Measurements from ENCODE around the gene TEX28. TPM values are rescaled to one million over a fixed set of nuclear protein-coding genes. Genes with fewer than 3 reads are reported as not detected.

The TEX28 gene
- total RNA-seq, 4 donors from 2014 or later: not detected

DNA sequence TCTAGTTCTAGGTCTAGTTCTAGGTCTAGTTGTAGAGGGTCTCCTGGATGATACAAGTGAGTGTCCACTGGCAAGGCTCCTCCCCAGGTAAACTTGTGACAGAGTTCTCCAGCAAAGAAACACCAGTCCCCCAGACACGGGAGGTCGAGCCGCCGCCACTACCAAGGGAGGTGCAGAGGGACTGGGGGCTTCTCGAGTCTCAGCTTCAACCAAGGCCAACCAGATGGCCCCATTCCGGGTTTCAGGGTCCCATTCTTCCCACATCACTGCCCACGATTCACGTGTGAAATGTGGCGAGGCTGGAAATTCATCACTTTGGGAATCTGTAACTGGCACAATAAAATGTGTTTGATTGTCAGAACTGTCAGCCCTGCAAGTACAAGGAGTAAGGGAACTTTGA is 38.2 kb upstream of the TEX28 start:
- no peaks in the 10 kb centered on the region for H3K27me3 ChIP-seq
- intact Hi-C loops (cut with DNase I; ENCODE audit: low total_unique reads): no loop called here
- H3K9me3 ChIP-seq: no peaks in the 10 kb centered on the region
- no peak for DNase-seq
- H3K4me3 ChIP-seq: no peak overlapping the region
- no peaks in the 10 kb centered on the region for H3K36me3 ChIP-seq
- no peak for TF ChIP-seq POLR2A (IDR thresholded peaks at IDR 0.05)
- TF ChIP-seq, protein P1, sequence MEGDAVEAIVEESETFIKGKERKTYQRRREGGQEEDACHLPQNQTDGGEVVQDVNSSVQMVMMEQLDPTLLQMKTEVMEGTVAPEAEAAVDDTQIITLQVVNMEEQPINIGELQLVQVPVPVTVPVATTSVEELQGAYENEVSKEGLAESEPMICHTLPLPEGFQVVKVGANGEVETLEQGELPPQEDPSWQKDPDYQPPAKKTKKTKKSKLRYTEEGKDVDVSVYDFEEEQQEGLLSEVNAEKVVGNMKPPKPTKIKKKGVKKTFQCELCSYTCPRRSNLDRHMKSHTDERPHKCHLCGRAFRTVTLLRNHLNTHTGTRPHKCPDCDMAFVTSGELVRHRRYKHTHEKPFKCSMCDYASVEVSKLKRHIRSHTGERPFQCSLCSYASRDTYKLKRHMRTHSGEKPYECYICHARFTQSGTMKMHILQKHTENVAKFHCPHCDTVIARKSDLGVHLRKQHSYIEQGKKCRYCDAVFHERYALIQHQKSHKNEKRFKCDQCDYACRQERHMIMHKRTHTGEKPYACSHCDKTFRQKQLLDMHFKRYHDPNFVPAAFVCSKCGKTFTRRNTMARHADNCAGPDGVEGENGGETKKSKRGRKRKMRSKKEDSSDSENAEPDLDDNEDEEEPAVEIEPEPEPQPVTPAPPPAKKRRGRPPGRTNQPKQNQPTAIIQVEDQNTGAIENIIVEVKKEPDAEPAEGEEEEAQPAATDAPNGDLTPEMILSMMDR (IDR thresholded peaks at IDR 0.05): no peak
- H3K4me1 ChIP-seq: no peaks in the 10 kb centered on the region
- no peak overlapping the region for H3K27ac ChIP-seq

DNA sequence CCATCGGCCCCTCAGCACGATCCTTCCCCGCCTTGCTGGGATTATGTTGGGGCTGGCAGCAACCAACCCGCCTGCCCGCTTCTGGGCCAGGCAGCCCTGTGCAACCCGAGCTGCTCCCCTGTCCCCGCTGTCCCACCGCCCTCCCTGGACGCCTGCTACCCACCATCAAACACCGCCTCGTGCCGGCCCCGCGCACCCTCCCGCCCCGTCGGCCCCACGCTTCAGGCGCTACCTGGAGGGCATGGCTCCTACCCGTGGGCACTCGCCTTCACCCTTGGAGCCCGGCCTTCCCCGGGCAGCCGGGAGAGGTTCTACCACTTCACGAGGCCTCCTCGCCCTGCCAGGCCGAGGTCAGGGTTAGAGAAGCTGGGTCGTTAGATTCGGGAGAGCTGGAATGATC is 37.6 kb upstream of the TEX28 start:
- H3K27ac ChIP-seq: no peak overlapping the region
- no peak for DNase-seq
- TF ChIP-seq POLR2A (IDR thresholded peaks at IDR 0.05): no peak
- TF ChIP-seq, protein P1 (IDR thresholded peaks at IDR 0.05): no peak
- H3K4me3 ChIP-seq: no peak overlapping the region
- intact Hi-C loops (cut with DNase I; ENCODE audit: low total_unique reads): no loop called here
- no peaks in the 10 kb centered on the region for H3K27me3 ChIP-seq
- no peaks in the 10 kb centered on the region for H3K36me3 ChIP-seq
- no peaks in the 10 kb centered on the region for H3K4me1 ChIP-seq
- H3K9me3 ChIP-seq: no peaks in the 10 kb centered on the region

DNA sequence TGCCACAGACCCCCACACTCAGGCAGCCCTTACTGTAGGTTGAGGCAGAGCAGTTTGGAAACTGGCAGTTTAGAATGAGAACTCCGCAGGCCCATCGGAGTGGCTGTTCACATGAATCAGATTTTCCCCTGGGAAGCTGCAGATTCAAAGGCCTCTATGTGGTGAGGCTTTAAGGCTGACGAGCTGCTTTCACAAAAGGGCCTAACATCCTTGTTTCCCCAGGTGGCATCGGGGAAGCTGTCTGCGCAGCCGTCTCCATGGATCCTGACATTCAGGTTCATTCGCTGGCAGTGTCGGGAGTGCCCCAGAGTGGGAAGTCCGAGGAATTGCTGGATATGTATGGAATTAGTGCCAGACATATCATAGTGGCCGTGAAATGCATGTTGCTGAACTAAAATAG is 34.4 kb upstream of the TEX28 start:
- H3K4me3 ChIP-seq: no peak overlapping the region
- no peak overlapping the region for H3K27ac ChIP-seq
- H3K27me3 ChIP-seq: no peaks in the 10 kb centered on the region
- no peaks in the 10 kb centered on the region for H3K36me3 ChIP-seq
- no peak for TF ChIP-seq POLR2A (IDR thresholded peaks at IDR 0.05)
- TF ChIP-seq, protein P1 (IDR thresholded peaks at IDR 0.05): no peak
- no peaks in the 10 kb centered on the region for H3K4me1 ChIP-seq
- intact Hi-C loops (cut with DNase I; ENCODE audit: low total_unique reads): no loop called here
- no peak for DNase-seq
- H3K9me3 ChIP-seq: no peaks in the 10 kb centered on the region

DNA sequence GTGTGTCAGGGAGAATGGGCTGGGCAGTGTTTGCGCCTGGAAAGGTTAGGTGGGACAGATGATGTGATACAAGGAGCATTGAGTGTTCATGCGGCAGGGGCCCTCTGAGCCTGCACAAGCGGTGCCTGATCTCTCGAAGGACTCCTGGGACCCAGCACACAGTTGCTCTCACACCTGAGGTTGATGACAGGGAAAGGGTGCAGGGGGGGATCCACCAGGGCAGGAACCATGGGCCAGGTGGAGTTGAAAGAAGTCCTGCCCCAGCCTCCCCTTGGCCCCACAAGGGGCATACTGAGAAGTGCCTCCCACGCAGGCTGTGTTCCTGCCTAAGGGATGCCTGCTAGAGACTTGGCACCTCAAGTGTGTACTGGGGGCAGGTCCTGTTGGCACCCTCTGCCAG is 33.7 kb upstream of the TEX28 start:
- intact Hi-C loops (cut with DNase I; ENCODE audit: low total_unique reads): no loop called here
- no peak for TF ChIP-seq POLR2A (IDR thresholded peaks at IDR 0.05)
- TF ChIP-seq, protein P1 (IDR thresholded peaks at IDR 0.05): no peak
- H3K4me1 ChIP-seq: no peaks in the 10 kb centered on the region

DNA sequence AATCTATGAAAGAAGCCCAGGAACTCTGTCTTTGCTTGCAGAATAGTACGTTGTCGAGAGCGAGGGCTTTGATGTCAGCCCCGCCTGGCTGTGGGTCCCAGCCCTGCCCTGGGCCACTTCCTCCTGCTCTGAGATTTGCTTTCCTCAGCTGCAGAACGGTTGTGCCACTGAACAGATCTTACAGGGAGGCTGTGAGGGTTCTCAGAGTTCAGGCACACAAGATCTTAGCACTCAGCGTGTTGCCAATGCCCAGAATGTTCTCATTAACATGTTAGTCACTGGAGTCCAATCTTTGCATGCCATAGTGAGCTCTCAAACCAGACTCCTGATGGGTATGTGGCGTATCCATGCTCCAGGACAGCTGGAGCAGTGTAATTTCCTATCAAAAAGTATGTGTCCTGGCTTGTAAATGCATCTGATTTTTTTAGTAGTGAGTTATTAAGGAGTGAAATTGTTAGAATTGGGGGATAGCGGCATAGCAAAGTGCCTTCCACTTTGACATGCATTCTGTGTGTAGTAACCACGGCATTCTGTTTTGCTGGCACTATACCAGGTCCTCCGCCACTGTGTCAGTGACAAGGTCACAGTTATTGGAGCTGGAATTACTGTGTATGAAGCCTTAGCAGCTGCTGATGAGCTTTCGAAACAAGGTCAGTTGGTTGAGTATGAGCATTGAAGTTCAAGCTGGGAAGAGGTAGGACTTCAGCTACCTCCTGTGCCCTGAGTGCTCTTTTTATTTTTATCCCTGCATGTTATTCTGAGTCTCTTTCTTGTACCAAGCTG is 32.3 kb upstream of the TEX28 start:
- TF ChIP-seq POLR2A (IDR thresholded peaks at IDR 0.05): no peak
- TF ChIP-seq, protein P1 (IDR thresholded peaks at IDR 0.05): no peak

More for the DNA sequence above, 33.7 kb upstream of the TEX28 start:
- Histone ChIP-seq H3K36me3 (no peaks in the 10 kb centered on the region), H3K9me3 (no peaks in the 10 kb centered on the region), H3K4me3 (no peak overlapping the region), H3K27ac (no peak overlapping the region), H3K27me3 (no peaks in the 10 kb centered on the region)
- DNase-seq: no peak

More for the DNA sequence above, 32.3 kb upstream of the TEX28 start:
- no peak overlapping the region for H3K4me3 ChIP-seq
- no peaks in the 10 kb centered on the region for H3K9me3 ChIP-seq
- intact Hi-C loops (cut with DNase I; ENCODE audit: low total_unique reads): no loop called here
- no peaks in the 10 kb centered on the region for H3K36me3 ChIP-seq
- H3K27me3 ChIP-seq: no peaks in the 10 kb centered on the region
- DNase-seq: no peak
- no peak overlapping the region for H3K27ac ChIP-seq
- H3K4me1 ChIP-seq: no peaks in the 10 kb centered on the region

Measured in uterus (tissue), 4 donors.